ENCODE measurements around the gene CRIP2. TPM values are rescaled to one million over a fixed set of nuclear protein-coding genes. Genes with fewer than 3 reads are reported as not detected.

Gene CRIP2
- total and polyA plus RNA-seq, 2 donors (not counting 1 experiment from before 2014, with no cell fraction given): 6.0 to 81.6 TPM

GRCh38 chr14:105493921-105494605, 19.4 kb downstream of the CRIP2 start:
- peak overlapping the region; percentile 13 for H3K4me3 Mint-ChIP-seq
- ChIA-PET CTCF (no interaction called here), POLR2A (no interaction called here)
- Histone ChIP-seq H3K27ac (ENCODE audit: low read length in 2 of 2) (no peak overlapping the region), H4K20me1 (ENCODE audit: control insufficient read depth, insufficient read depth, low read length, poor library complexity, severe bottlenecking) (peaks cover 13% of the 10 kb centered on the region), H3K9ac (ENCODE audit: low read length) (no peak overlapping the region), H3K79me2 (ENCODE audit: control insufficient read depth, insufficient read depth, low read length) (peaks cover 2% of the 10 kb centered on the region), H3K36me3 (replicated peaks in 1 of 2; ENCODE audit: control extremely low read depth in 1 of 2, control insufficient read depth in 1 of 2, extremely low read depth in 1 of 2, insufficient read depth in 2 of 2, low read length in 1 of 2) (peaks cover 0 to 3% of the 10 kb centered on the region in 2 experiments), H2AFZ (ENCODE audit: insufficient read depth, low read depth, low read length, poor library complexity, severe bottlenecking) (no peak overlapping the region), H3K4me3 (ENCODE audit: control extremely low read depth in 1 of 5, extremely low read depth in 1 of 5, insufficient read depth in 1 of 5, low read depth in 2 of 5, low read length in 4 of 5) (no peak overlapping the region), H3K27me3 (replicated peaks in 1 of 4; ENCODE audit: control extremely low read depth in 1 of 4, control insufficient read depth in 3 of 4, insufficient read depth in 4 of 4, low read length in 3 of 4) (no peaks in the 10 kb centered on the region), H3K4me2 (replicated peaks; ENCODE audit: low read depth, low read length, poor library complexity, severe bottlenecking) (no peak overlapping the region), H3K4me1 (ENCODE audit: control insufficient read depth in 2 of 2, insufficient read depth in 2 of 2, low read length in 2 of 2) (peaks cover 10 to 21% of the 10 kb centered on the region in 2 donors), H3K9me3 (ENCODE audit: control extremely low read depth in 1 of 3, control insufficient read depth in 2 of 3, insufficient read depth in 1 of 3, low read length in 2 of 3) (no peaks in the 10 kb centered on the region)
- ATAC-seq (ENCODE audit: low read depth) (no peak), DNase-seq (peak; percentile 39)
- H3K9me3 Mint-ChIP-seq (ENCODE audit: insufficient read depth): no peaks in the 10 kb centered on the region
- no peak overlapping the region for H3K27ac Mint-ChIP-seq
- WGBS (ENCODE audit: insufficient coverage): over 99% methylated on average over 9 of the region's 16 CpGs
- intact Hi-C loops (cut with micrococcal nuclease): loop anchor here (5.0 kb wide), 2 partner anchors 292 to 402 kb away; no protein-coding TSS in a partner anchor
- H3K4me1 Mint-ChIP-seq: peaks cover 14% of the 10 kb centered on the region
- TF ChIP-seq EZH2 (IDR thresholded peaks at IDR 0.05; ENCODE audit: borderline replicate concordance, insufficient read depth, low read depth, low read length, poor library complexity, severe bottlenecking) (no peak), CTCF (IDR thresholded peaks at IDR 0.05) (no peak)
- H3K27me3 Mint-ChIP-seq: no peaks in the 10 kb centered on the region

GRCh38 chr14:105494606-105494929, 19.9 kb downstream of the CRIP2 start:
- no peak overlapping the region for H3K27ac ChIP-seq (ENCODE audit: low read length in 2 of 2)
- H3K9ac ChIP-seq (ENCODE audit: low read length): no peak overlapping the region
- no peak overlapping the region for H3K27ac Mint-ChIP-seq
- H3K4me3 ChIP-seq (ENCODE audit: control extremely low read depth in 1 of 5, extremely low read depth in 1 of 5, insufficient read depth in 1 of 5, low read depth in 2 of 5, low read length in 4 of 5): no peak overlapping the region
- intact Hi-C loops (cut with micrococcal nuclease): loop anchor here (5.0 kb wide), 2 partner anchors 292 to 402 kb away; no protein-coding TSS in a partner anchor
- DNase-seq (no peak), ATAC-seq (ENCODE audit: low read depth) (no peak)
- H3K27me3 ChIP-seq (replicated peaks in 1 of 4; ENCODE audit: control extremely low read depth in 1 of 4, control insufficient read depth in 3 of 4, insufficient read depth in 4 of 4, low read length in 3 of 4): no peaks in the 10 kb centered on the region
- TF ChIP-seq CTCF (IDR thresholded peaks at IDR 0.05) (no peak), EZH2 (IDR thresholded peaks at IDR 0.05; ENCODE audit: borderline replicate concordance, insufficient read depth, low read depth, low read length, poor library complexity, severe bottlenecking) (no peak)
- H3K36me3 ChIP-seq (replicated peaks in 1 of 2; ENCODE audit: control extremely low read depth in 1 of 2, control insufficient read depth in 1 of 2, extremely low read depth in 1 of 2, insufficient read depth in 2 of 2, low read length in 1 of 2): peaks cover 0 to 3% of the 10 kb centered on the region in 2 experiments
- H4K20me1 ChIP-seq (ENCODE audit: control insufficient read depth, insufficient read depth, low read length, poor library complexity, severe bottlenecking): peaks cover 8% of the 10 kb centered on the region
- H3K4me2 ChIP-seq (replicated peaks; ENCODE audit: low read depth, low read length, poor library complexity, severe bottlenecking): no peak overlapping the region
- no peaks in the 10 kb centered on the region for H3K9me3 Mint-ChIP-seq (ENCODE audit: insufficient read depth)
- H3K9me3 ChIP-seq (ENCODE audit: control extremely low read depth in 1 of 3, control insufficient read depth in 2 of 3, insufficient read depth in 1 of 3, low read length in 2 of 3): no peaks in the 10 kb centered on the region
- H3K79me2 ChIP-seq (ENCODE audit: control insufficient read depth, insufficient read depth, low read length): peaks cover 2% of the 10 kb centered on the region
- H3K4me3 Mint-ChIP-seq: no peak overlapping the region
- H3K27me3 Mint-ChIP-seq: no peaks in the 10 kb centered on the region
- WGBS (ENCODE audit: insufficient coverage): 100% methylated on average over 2 of the region's 6 CpGs
- CTCF ChIA-PET: no interaction called here
- H3K4me1 Mint-ChIP-seq: peaks cover 9% of the 10 kb centered on the region
- POLR2A ChIA-PET: no interaction called here
- H3K4me1 ChIP-seq (ENCODE audit: control insufficient read depth in 2 of 2, insufficient read depth in 2 of 2, low read length in 2 of 2): peaks cover 5 to 16% of the 10 kb centered on the region in 2 donors
- no peak overlapping the region for H2AFZ ChIP-seq (ENCODE audit: insufficient read depth, low read depth, low read length, poor library complexity, severe bottlenecking)

Data from B cell (primary cell).